C4-2B (cell line): ENCODE measurements around the gene JDP2.

Experiments
- ZFX ChIP-seq: fragments of 450-650 bp; IDR thresholded peaks from 2 replicates; pipeline ENCODE4 v1.6.1; 2017
- TF ChIP-seq, protein P1 (sequence below): fragments of 450-650 bp; conservative IDR thresholded peaks from 2 replicates; pipeline ENCODE4 v1.5.1; 2017; ENCODE audit warnings: mild to moderate bottlenecking

DNA sequence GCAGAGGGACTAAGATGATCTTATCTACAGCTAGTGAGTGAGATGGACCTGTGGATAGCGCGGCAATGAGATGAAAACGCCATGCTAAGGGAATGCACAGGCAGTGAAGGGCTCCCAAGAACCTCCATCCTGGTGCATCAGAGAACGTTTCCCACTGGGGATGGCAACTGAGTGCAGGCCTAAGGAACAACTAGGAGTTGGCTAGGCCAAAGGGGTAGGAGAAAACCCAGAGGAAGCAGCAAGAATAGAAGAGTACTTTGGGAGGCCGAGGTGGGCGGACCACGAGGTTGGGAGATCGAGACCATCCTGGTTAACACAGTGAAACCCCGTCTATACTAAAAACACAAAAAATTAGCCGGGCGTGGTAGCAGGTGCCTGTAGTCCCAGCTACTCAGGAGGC, 69.9 kb downstream of the JDP2 start:
- TF ChIP-seq, protein P1, sequence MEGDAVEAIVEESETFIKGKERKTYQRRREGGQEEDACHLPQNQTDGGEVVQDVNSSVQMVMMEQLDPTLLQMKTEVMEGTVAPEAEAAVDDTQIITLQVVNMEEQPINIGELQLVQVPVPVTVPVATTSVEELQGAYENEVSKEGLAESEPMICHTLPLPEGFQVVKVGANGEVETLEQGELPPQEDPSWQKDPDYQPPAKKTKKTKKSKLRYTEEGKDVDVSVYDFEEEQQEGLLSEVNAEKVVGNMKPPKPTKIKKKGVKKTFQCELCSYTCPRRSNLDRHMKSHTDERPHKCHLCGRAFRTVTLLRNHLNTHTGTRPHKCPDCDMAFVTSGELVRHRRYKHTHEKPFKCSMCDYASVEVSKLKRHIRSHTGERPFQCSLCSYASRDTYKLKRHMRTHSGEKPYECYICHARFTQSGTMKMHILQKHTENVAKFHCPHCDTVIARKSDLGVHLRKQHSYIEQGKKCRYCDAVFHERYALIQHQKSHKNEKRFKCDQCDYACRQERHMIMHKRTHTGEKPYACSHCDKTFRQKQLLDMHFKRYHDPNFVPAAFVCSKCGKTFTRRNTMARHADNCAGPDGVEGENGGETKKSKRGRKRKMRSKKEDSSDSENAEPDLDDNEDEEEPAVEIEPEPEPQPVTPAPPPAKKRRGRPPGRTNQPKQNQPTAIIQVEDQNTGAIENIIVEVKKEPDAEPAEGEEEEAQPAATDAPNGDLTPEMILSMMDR, result no peak
- TF ChIP-seq ZFX, result no peak
